ENCODE measurements around the gene HEXD.
"Not testable (repeated sequence)": the region's sequence is repeated elsewhere in the genome, so short reads cannot be mapped to it uniquely, and the experiment has no call there.

Gene HEXD

GRCh38 chr17:82397449-82398335 lies 20.5 kb upstream of the HEXD start:
- no peak for DNase-seq

- DNase-seq = no peak
Observed at GRCh38 chr17:82399041-82399441, 19.1 kb upstream of the HEXD start.

- DNase-seq = no peak
Observed at GRCh38 chr17:82399601-82400101, 18.5 kb upstream of the HEXD start.

GRCh38 chr17:82400206-82400605 lies 17.9 kb upstream of the HEXD start:
- DNase-seq = no peak

GRCh38 chr17:82400830-82401229 lies 17.3 kb upstream of the HEXD start:
- no peak for DNase-seq

GRCh38 chr17:82402865-82403264 lies 15.3 kb upstream of the HEXD start:
- no peak for DNase-seq

- DNase-seq = no peak
Observed at GRCh38 chr17:82403662-82404660, 14.2 kb upstream of the HEXD start.

GRCh38 chr17:82405051-82405450 lies 13.1 kb upstream of the HEXD start:
- DNase-seq = no peak

GRCh38 chr17:82406131-82406671 lies 11.9 kb upstream of the HEXD start:
- DNase-seq = no peak

- DNase-seq = no peak
Observed at GRCh38 chr17:82407255-82407654, 10.9 kb upstream of the HEXD start.

GRCh38 chr17:82408288-82408937 lies 9.7 kb upstream of the HEXD start:
- DNase-seq = no peak

- no peak for DNase-seq
Observed at GRCh38 chr17:82408938-82409318, 9.2 kb upstream of the HEXD start.

GRCh38 chr17:82410014-82410716 lies 8.0 kb upstream of the HEXD start:
- no peak for DNase-seq

- DNase-seq = no peak
Observed at GRCh38 chr17:82411396-82412053, 6.6 kb upstream of the HEXD start.

GRCh38 chr17:82412081-82412480 lies 6.1 kb upstream of the HEXD start:
- not testable (repeated sequence) for DNase-seq

- no peak for DNase-seq
Observed at GRCh38 chr17:82412535-82413520, 5.3 kb upstream of the HEXD start.

GRCh38 chr17:82414548-82415281 lies 3.4 kb upstream of the HEXD start:
- DNase-seq = no peak

GRCh38 chr17:82415336-82415735 lies 2.8 kb upstream of the HEXD start:
- DNase-seq = no peak

- no peak for DNase-seq
Observed at GRCh38 chr17:82415786-82416185, 2.4 kb upstream of the HEXD start.

All from NCI-H1436 treated with DMSO at 0.1 percent for 48 hours (cell line).